ENCODE results near the gene CXCR4. TPM values are rescaled to one million over a fixed set of nuclear protein-coding genes. Genes with fewer than 3 reads are reported as not detected.
"Not testable (repeated sequence)": the region's sequence is repeated elsewhere in the genome, so short reads cannot be mapped to it uniquely, and the experiment has no call there.

The CXCR4 gene
- total RNA-seq, 1 experiment from 2014 or later, result 1.3 TPM

GRCh38 chr2:136098441-136098840 is 19.5 kb downstream of the CXCR4 start (continued):
- TF ChIP-seq ATF6 (CRISPR knock-in tag; IDR thresholded peaks at IDR 0.05), result no peak
- no peak for TF ChIP-seq RELA (CRISPR knock-in tag; IDR thresholded peaks at IDR 0.05; ENCODE audit: borderline replicate concordance)
- TF ChIP-seq ZNF396 (CRISPR knock-in tag; IDR thresholded peaks at IDR 0.05; ENCODE audit: borderline replicate concordance), result no peak

- CTCF ChIA-PET, result no interaction called here
- H3K4me1 Mint-ChIP-seq, result peaks cover 30% of the 10 kb centered on the region
Measured at GRCh38 chr2:136093583-136093982, 24.4 kb downstream of the CXCR4 start.

GRCh38 chr2:136091899-136092298 is 26.1 kb downstream of the CXCR4 start:
- Mint-ChIP-seq H3K27me3 (ENCODE audit: low read depth) (no peaks in the 10 kb centered on the region), H3K4me3 (no peak overlapping the region), H3K36me3 (peaks cover 5% of the 10 kb centered on the region; the same call in 1 of the 2 replicates), H3K27ac (no peak overlapping the region), H3K9me3 (peaks cover 11% of the 10 kb centered on the region), H3K4me1 (peaks cover 30% of the 10 kb centered on the region)
- ChIA-PET POLR2A (no interaction called here), CTCF (no interaction called here)
- TF ChIP-seq SP1 (CRISPR knock-in tag; conservative IDR thresholded peaks at IDR 0.05) (no peak), CREM (CRISPR knock-in tag; IDR thresholded peaks at IDR 0.05) (no peak), GABPB1 (CRISPR knock-in tag; IDR thresholded peaks at IDR 0.05) (no peak)
- ATAC-seq, result no peak
- DNase-seq (ENCODE audit: low spot score), result no peak

More at GRCh38 chr2:136093583-136093982, 24.4 kb downstream of the CXCR4 start:
- ATAC-seq (no peak), DNase-seq (ENCODE audit: low spot score) (no peak)
- Mint-ChIP-seq H3K27me3 (ENCODE audit: low read depth) (no peaks in the 10 kb centered on the region), H3K4me3 (no peak overlapping the region), H3K27ac (no peak overlapping the region), H3K9me3 (peaks cover 5% of the 10 kb centered on the region), H3K36me3 (peaks cover 5% of the 10 kb centered on the region; the same call in 1 of the 2 replicates)
- TF ChIP-seq ATF6 (CRISPR knock-in tag; IDR thresholded peaks at IDR 0.05) (no peak), NFYB (CRISPR knock-in tag; conservative IDR thresholded peaks at IDR 0.05; ENCODE audit: low read depth) (no peak), ZSCAN18 (CRISPR knock-in tag; IDR thresholded peaks at IDR 0.05) (no peak), STAT6 (CRISPR knock-in tag; conservative IDR thresholded peaks at IDR 0.05; ENCODE audit: low read depth) (no peak), PRRX2 (CRISPR knock-in tag; IDR thresholded peaks at IDR 0.05) (no peak)
- POLR2A ChIA-PET, result no interaction called here

GRCh38 chr2:136087901-136088460 is 30.0 kb downstream of the CXCR4 start:
- H3K27ac Mint-ChIP-seq; DNase-seq (ENCODE audit: low spot score); H3K4me3 Mint-ChIP-seq; H3K36me3 Mint-ChIP-seq; ATAC-seq; POLR2A ChIA-PET; H3K27me3 Mint-ChIP-seq (ENCODE audit: low read depth): not testable (repeated sequence)
- Mint-ChIP-seq H3K4me1 (peaks cover 19% of the 10 kb centered on the region), H3K9me3 (peaks cover 14% of the 10 kb centered on the region)
- CTCF ChIA-PET, result interaction anchor here (0.6 to 2.2 kb wide), 3 partner anchors 91 to 1405 kb away, joined by 3 to 7 read pairs (median 3); no protein-coding TSS in a partner anchor

Data from WTC11 (cell line).